ENCODE results near the gene RAP2A. TPM values are rescaled to one million over a fixed set of nuclear protein-coding genes. Genes with fewer than 3 reads are reported as not detected.

Gene RAP2A
- total RNA-seq (36.8 and 41.9 TPM in 2 replicates), polyA plus RNA-seq (10.3 and 12.1 TPM in 2 replicates)

DNA sequence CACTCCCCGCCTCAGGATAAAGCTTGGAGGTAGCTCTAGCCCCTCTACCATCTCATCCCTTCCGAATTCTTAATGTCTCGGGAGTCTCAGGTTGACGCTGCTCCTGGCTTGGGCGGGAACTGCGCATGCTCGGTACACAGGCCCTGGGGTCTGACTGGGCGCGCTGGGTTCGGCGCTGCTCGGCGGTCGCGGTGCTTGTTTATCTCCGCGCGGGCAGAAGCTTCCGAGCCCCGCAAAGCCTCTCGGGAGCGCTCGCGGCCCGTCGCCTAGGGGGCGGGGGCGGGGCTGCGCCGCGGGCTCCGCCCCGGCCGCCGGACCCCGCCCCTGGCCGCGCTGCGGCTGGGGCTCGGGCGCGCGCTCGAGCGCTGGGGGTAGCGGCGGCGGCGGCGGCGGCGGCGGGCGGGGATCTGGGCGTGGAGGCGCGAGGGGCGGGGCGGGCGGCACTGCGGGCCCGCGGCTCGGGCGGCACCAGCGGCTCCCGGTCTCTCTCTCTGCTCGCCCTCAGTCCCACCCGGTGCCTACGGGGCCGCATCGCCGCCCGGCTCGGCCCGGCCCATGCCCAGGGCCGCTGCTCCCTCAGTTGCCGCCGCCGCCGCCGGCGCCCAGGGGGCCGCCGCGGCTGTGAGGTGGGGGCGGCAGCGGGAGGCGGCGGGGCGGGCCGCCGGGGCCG is at the start of gene RAP2A:
TSS of gene RAP2A (plus strand) at position 443 of the 670 bp plus-strand sequence. CDS start 302 bp downstream, outside the sequence.
- peak within 1 kb of the TSS; percentile 68 for H3K4me3 ChIP-seq
- peaks cover 13% of the 10 kb centered on the region for H3K4me1 ChIP-seq (ENCODE audit: insufficient read depth)
- H3K79me2 ChIP-seq, result peaks cover 45% of the 10 kb centered on the region
- peak within 1 kb of the TSS; percentile 80 for H2AFZ ChIP-seq
- no peaks in the 10 kb centered on the region for H3K9me3 ChIP-seq (ENCODE audit: low read depth)
- H4K20me1 ChIP-seq (ENCODE audit: insufficient read depth, poor library complexity, severe bottlenecking), result peaks cover 5% of the 10 kb centered on the region
- no peaks in the 10 kb centered on the region for H3K27me3 ChIP-seq
- no peaks in the 10 kb centered on the region for H3K9me2 ChIP-seq (replicated peaks; ENCODE audit: insufficient read depth)
- peak within 1 kb of the TSS; percentile 83 for H3K4me2 ChIP-seq
- H3K36me3 ChIP-seq (replicated peaks; ENCODE audit: insufficient read depth, low read depth), result no peaks in the 10 kb centered on the region
- H3K27ac ChIP-seq, result peak within 1 kb of the TSS; percentile 99
- no peak for TF ChIP-seq EZH2 (IDR thresholded peaks at IDR 0.05; ENCODE audit: borderline replicate concordance)
- TF ChIP-seq, protein P1, sequence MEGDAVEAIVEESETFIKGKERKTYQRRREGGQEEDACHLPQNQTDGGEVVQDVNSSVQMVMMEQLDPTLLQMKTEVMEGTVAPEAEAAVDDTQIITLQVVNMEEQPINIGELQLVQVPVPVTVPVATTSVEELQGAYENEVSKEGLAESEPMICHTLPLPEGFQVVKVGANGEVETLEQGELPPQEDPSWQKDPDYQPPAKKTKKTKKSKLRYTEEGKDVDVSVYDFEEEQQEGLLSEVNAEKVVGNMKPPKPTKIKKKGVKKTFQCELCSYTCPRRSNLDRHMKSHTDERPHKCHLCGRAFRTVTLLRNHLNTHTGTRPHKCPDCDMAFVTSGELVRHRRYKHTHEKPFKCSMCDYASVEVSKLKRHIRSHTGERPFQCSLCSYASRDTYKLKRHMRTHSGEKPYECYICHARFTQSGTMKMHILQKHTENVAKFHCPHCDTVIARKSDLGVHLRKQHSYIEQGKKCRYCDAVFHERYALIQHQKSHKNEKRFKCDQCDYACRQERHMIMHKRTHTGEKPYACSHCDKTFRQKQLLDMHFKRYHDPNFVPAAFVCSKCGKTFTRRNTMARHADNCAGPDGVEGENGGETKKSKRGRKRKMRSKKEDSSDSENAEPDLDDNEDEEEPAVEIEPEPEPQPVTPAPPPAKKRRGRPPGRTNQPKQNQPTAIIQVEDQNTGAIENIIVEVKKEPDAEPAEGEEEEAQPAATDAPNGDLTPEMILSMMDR (IDR thresholded peaks at IDR 0.05; ENCODE audit: poor library complexity), result peak; percentile 17
- 0% methylated on average over 20 of the region's 94 CpGs for WGBS (ENCODE audit: low lambda C conversion rate, missing lambda C conversion rate)
- peak; percentile 97 for DNase-seq (ENCODE audit: low spot score)

DNA sequence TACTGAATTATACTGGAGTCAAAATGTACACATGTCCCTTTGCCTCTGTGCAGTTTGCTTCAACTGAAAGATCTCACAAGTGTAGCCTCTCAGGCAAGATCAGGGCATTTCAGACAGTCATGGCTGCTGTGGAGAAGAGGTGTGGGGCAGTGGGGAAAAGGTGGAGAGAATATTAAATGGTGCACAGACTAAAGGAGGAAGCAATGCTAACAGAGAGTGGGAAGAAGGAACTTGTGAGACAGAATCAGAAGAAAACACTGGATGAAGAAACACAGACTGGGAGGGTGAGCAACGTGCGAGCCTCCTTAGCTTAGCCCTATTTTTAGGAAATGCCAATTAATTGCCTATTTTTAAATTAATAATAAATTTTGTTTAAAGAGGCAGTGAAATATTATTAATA is 49.6 kb upstream of the RAP2A start:
- TF ChIP-seq EZH2 (IDR thresholded peaks at IDR 0.05; ENCODE audit: borderline replicate concordance), result no peak
- no peak for TF ChIP-seq EZH2phosphoT487 (IDR thresholded peaks at IDR 0.05; ENCODE audit: low read depth, severe bottlenecking, unreplicated experiment)
- TF ChIP-seq, protein P1 (IDR thresholded peaks at IDR 0.05; ENCODE audit: poor library complexity), result no peak
- 97% methylated on average over 2 of the region's 2 CpGs for WGBS (ENCODE audit: low lambda C conversion rate, missing lambda C conversion rate)
- H3K27ac ChIP-seq, result no peak overlapping the region

DNA sequence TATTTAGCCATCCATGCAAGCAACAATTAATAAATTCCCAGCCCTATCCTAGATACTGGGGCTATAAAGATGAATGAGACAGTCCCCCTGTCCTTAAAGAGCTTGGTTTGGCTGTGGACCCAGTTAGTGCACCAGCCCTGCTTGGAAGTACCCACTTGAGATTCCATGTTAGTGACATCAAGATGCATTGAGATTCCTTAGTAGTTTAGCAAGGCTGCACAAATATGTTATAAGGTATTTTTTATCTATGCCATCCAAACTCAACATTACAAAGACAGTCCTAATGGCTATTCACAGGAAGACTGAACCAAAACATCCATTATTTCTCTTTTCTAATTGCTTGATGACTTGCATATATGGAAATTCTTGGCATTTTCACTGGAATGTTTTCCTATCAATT is 48.8 kb upstream of the RAP2A start:
- Histone ChIP-seq H3K4me2 (no peak overlapping the region), H3K27ac (no peak overlapping the region), H3K4me1 (ENCODE audit: insufficient read depth) (no peaks in the 10 kb centered on the region), H2AFZ (no peak overlapping the region), H3K27me3 (no peaks in the 10 kb centered on the region), H4K20me1 (ENCODE audit: insufficient read depth, poor library complexity, severe bottlenecking) (no peaks in the 10 kb centered on the region), H3K36me3 (replicated peaks; ENCODE audit: insufficient read depth, low read depth) (no peaks in the 10 kb centered on the region), H3K9me2 (replicated peaks; ENCODE audit: insufficient read depth) (no peaks in the 10 kb centered on the region), H3K79me2 (no peaks in the 10 kb centered on the region), H3K4me3 (no peak overlapping the region), H3K9me3 (ENCODE audit: low read depth) (no peaks in the 10 kb centered on the region)
- TF ChIP-seq EZH2 (IDR thresholded peaks at IDR 0.05; ENCODE audit: borderline replicate concordance) (no peak), EZH2phosphoT487 (IDR thresholded peaks at IDR 0.05; ENCODE audit: low read depth, severe bottlenecking, unreplicated experiment) (no peak)
- TF ChIP-seq, protein P1 (IDR thresholded peaks at IDR 0.05; ENCODE audit: poor library complexity), result no peak
- DNase-seq (ENCODE audit: low spot score), result no peak

More for the DNA sequence above, 49.6 kb upstream of the RAP2A start:
- Histone ChIP-seq H3K27me3 (no peaks in the 10 kb centered on the region), H3K4me3 (no peak overlapping the region), H3K79me2 (no peaks in the 10 kb centered on the region), H3K9me2 (replicated peaks; ENCODE audit: insufficient read depth) (no peaks in the 10 kb centered on the region), H3K36me3 (replicated peaks; ENCODE audit: insufficient read depth, low read depth) (no peaks in the 10 kb centered on the region), H4K20me1 (ENCODE audit: insufficient read depth, poor library complexity, severe bottlenecking) (no peaks in the 10 kb centered on the region), H3K4me2 (no peak overlapping the region), H2AFZ (no peak overlapping the region), H3K4me1 (ENCODE audit: insufficient read depth) (no peaks in the 10 kb centered on the region), H3K9me3 (ENCODE audit: low read depth) (no peaks in the 10 kb centered on the region)
- no peak for DNase-seq (ENCODE audit: low spot score)

All from hepatocyte (in vitro differentiated cells).